GM18909 (cell line): ENCODE results near the gene IFNLR1.

Experiments used
- ATAC-seq: cut with Tn5 transposase; IDR thresholded peaks from one replicate; pipeline ENCODE4 v1.9.1; 2021; ENCODE audit warnings: mild to moderate bottlenecking; ENCODE audit not compliant: unreplicated experiment, poor library complexity

Gene IFNLR1

DNA sequence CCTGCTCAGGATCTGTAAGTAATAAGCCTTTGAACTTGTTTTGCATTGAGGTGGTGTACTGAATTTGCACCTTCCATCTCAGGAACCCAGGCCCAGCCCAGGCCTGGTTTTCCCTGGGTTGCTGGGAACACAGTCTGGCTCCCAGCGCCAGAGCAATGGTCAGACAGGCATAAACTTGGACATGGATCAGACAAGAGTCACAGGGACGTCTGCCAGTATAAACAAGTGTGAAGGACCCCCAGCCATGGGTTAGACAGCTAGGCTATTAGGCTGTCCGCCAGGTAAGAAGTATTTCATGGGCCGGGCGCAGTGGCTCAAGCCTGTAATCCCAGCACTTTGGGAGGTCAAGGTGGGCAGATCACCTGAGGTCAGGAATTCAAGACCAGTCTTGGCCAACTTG lies 5.5 kb downstream of the IFNLR1 start:
- ATAC-seq, result no peak

DNA sequence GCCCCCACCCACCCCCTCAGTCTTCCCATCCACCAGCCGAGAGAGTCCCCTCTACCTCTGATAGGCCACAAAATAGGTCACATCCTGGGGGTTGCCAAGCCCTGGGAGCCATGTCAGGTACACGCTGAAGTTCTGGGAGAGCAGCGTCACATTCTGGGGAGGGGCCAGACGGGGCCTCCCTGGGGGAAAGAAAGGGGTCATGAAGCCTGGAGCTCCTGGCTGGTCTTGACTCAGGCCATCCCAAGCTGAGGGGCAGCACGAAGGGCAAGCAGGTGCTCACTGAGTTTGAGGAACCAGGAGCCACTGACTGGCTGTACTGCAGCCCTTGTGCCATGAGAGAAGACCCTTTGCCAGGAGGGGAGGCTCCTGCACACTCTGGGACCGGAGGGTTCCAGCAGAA lies 6.4 kb downstream of the IFNLR1 start:
- no peak for ATAC-seq

DNA sequence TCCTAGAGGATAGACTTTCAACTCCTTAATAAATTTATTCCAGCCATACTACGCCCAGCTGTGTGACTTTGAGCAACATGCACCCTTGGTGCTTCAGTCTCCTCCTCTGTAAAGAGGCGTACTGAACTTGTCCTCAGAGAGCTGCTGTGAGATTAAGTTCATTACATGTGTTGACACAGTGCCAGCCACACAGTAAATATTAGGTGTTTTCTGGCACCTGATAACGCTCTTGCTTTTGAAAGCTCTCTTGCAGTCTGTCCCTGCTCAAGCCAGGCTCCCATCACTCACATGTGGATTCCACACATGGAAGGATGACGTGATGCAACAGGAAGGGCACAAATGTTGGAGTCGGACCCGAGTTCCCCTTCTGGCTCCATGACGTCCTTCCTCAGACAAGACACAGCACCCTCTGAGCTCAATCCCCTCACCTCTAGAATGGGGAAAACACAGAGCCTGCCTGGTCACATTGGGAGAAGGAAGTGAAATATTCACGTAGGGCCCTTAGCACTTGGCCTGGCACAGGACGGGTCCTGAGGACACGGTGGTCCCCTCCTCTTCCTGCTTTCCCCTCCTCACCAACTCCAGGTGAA lies 7.7 kb downstream of the IFNLR1 start:
- no peak for ATAC-seq

DNA sequence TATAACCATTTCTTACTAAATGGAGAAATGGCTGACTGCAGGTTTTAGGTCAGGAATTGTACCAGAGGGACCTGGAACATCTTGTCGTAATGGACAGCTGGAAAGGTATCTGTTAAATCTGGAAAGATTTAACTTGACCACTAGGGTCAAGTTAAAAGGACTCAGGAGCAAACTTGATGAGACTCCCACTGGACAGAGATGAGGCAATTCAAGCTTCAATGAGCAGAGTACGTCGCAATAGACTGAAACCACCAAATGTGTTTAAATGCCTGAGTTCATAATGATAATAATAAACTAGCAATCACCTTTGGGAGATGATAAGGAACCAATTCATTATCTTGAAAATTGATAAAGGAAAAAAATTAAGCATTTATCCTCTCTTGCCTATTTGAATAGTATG lies 8.7 kb downstream of the IFNLR1 start:
- no peak for ATAC-seq

DNA sequence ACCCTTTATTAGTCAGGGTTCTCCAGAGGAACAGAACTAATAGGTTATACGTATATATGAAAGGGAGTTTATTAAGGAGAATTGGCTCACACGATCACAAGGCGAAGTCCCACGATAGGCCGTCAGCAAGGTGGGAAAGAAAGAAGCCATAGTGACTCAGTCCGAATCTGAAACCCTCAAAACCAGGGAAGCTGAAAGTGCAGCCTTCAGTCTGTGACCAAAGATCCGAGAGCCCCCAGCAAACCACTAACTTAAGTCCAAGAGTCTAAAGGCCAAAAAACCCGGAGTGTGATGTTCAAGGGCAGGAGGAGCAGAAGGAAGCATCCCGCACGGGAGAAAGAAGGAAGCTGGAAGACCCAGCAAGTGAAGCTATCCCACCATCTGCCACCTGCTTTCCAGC lies 9.9 kb downstream of the IFNLR1 start:
- no peak for ATAC-seq

DNA sequence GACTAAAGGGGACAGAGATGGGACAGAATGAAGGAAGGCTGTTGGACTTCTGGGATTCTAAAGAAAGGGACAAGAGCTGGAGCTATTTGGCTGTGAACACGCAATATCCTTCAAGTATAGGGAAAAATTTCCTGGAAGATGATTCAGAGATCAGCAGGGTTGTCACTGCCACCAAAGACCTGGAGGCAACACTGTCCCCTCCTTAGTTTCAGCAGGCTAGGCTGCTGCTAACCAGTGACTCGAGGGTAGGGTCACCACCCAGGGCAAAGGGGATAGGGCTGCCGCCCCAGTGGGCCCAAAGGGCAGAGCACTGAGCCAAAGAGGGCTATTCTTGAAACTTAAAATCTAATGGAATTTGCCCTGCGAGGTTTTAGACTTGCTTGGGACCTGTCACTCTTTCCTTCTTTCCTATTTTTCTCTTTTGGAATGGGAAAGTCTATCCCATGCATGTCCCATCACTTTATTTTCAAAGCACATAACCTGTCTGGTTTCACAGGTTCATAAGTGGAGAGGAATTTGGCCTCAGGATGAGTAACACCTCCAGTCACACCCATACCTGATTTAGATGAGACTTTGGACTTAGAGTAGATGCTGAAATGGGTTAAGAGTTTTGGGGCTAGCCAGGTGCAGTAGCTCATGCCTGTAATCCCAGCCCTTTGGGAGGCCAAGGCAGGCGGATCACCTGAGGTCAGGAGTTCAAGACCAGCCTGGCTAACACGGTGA lies 11.9 kb downstream of the IFNLR1 start:
- ATAC-seq, result no peak

DNA sequence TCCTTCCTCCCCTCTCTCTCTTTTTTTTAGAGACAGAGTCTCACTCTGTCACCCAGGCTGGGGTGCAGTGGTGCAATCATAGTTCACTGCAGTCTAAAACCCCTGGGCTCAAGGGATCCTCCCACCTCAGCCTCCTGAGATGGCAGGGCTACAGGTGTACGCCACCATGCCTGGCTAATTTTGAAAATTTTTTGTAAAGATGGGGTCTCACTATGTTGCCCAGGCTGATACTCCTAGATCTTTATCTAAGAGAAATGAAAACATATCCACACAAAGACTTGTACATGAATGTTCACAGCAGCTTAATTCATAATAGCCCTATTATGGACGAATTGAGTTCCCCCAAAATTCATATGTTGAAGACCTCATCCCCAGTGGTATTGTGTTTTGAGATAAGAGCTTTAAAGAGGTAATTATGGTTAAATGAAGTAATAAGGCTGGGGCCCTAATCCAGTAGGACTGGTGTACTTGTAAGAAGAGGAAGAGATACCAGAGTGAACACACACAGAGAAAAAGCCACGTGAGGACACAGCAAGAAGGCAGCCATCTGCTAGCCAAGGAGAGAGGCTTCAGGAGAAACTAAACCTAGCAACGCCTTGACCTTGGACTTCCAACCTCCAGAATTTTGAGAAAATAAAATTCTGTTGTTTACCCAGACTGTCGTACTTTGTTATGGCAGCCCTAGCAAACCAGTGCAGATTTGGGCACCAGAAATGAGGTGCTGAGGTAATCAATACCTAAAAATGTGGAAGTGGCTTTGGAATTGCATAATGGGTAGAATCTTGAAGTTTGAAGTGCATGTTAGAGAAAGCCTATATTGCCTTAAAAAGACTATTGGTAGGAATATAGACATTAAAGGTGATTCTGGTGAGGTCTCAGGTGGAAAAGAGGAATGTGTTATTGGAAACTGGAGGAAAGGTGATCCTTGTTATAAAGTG lies 13.2 kb downstream of the IFNLR1 start:
- no peak for ATAC-seq

DNA sequence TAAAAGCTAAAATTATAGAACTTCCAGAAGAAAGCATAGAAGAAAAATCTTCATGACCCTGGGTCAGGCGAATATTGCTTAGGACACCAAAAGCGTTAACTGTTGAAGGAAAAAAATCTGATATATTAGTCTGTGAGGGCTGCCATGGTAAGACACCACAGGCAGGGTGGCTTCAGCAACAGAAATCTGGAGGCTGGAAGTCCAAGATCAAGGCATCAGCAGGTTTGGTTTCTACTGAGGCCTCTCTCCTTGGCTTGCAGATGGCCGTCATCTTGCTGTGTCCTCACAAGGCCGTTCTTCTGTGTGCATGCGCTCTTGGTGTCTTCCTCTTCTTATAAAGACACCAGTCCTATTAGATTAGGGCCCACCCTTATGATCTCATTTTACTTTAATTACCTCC lies 14.5 kb downstream of the IFNLR1 start:
- ATAC-seq, result no peak

DNA sequence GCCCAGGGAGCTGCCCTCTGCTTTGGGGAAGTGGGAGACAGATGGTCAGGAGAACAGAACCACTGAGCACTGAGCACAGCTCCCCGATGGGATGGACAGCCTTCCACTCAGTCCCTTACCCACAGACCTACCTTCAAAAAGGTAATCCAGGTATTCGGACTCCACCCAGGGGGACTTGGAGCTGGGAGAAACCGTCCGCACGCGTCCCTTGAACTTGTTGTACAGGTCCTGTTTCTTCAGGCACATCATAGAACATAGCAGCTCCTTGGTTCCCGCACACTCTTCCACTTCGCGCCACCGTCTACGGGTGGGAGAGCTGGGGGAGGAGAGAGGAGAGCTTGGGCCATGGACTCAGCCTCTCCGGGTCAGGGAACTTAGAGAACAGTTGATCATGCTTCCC lies 17.8 kb downstream of the IFNLR1 start:
- ATAC-seq, result no peak

DNA sequence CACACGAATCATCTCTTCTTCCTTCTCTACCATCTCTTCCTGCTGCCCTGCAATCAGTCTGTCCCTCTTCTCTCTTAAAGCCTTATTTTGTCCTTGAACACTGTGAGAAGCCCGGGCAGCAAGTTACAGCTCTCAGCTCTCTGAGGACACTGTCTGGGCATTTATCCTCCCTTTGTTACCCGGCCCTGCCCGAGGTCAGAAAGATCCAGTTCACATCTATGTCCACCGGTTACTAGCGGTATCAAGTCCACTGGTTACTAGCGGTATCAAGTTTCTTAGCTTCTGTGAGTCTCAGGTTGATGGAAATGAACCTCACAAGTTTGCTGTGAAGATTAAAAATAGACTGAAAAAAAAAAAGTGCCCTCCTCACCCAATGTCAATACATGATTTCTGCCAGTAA lies 18.8 kb downstream of the IFNLR1 start:
- ATAC-seq, result no peak

DNA sequence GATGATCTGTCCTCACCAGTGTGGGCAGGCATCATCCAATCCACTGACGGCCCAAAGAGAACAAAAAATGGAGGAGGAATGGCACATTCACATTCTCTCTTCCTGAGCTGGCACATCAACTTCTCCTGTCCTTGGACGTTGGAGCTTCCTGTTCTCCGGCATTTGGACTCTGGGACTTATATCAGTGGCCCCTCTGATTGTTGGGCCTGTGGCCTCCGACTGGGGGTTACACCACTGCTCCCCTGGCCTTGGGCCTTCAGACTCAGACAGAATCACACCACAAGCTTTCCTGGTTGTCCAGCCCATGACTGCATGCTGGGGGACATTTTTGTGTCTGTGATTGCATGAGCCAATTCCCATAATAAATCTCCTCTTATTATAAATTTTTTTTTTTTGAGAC lies 20.1 kb downstream of the IFNLR1 start:
- ATAC-seq, result no peak

DNA sequence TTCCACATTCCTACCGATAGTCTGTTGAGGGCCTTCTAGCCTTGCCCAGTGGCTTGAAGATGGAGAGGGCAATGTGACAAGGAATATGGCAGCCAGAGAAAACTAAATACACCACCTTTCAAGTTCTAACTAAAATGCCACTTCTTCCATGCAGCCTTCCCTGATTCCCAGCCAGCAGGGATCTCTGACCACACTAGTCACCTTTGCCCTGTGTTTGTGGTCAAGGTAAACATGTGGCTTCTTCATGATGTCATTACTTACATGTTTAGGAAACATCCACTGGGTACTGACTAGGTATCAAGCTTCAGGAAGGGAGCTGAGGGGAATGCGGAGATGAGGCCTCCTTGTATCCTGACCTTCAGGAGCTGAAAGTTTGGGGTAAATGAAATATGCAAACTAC lies 21.6 kb downstream of the IFNLR1 start:
- ATAC-seq, result no peak

DNA sequence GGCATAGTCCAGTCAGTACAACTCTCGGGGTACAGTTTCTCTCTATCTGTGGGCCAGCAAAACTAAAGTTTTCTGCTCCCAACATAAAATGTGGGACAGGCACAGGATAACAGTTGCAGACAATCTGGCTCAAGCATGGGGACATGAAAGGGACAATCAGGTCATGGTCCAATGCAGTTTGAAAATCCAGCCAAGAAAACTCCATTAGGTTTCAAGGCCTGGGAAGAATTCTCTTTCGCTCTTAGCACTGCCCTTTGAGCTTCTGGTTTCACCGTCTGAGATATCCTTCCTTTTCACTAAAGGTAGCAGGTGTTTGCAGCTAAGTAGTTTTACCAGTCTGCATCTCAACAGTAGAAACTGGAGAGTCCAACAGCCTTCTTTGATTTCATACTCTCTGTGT lies 23.1 kb downstream of the IFNLR1 start:
- no peak for ATAC-seq

DNA sequence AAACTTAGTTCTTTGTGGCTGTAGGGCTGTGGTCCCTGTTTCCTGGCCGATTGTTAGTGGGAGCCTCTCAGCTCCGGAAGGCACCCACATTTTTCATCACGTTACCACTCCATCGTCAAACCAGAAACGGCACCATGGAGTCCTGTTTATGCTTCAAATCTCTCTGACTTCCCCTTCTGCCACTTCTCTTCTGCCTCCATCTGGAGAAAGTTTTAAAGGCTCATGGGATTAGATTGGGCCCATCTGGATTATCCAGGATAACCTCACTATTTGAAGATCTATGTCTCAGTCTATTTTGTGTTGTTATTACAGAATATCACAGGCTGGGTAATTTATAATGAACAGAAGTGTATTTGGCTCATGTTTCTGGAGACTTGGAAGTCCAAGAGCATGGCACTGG lies 24.9 kb downstream of the IFNLR1 start:
- ATAC-seq, result no peak

DNA sequence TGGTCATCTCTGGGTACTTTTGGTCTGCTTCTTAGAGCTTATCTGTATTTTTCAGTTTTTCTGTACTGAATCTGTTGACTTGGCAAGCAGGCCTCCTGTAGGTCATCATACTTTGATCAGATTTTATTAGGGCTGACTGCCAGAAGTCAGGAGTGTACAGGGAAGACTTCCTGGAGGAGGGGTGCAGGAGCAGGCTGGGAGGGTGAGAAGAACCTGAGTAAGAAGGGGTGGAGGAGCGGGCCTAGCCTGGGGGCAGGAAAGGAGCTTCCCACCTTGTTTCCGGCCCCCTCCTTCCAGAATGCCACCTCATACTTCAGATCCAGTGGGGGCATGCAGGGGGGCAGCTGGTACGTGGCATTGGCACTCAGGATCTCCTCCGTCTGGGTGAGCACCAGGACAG lies 25.8 kb downstream of the IFNLR1 start:
- no peak for ATAC-seq

DNA sequence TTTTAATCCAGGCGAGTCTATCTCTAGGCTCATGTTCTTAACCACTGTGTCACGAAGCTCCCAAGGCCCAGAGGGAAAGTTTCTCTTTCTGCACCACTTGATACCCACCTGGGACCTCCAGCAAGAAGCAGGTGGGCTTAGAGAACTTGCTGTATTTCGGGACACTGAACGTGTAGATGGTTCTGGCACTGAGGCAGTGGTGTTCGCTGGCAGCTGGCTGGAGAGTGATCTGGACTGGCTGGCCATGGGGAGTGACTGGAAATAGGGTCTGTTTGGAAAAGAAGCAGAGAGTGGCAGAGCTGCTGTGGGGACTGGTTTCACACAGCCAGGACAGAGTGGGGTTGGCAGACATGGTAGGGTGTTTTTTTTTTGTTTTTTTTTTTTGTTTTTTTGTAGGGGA lies 27.7 kb downstream of the IFNLR1 start:
- no peak for ATAC-seq

DNA sequence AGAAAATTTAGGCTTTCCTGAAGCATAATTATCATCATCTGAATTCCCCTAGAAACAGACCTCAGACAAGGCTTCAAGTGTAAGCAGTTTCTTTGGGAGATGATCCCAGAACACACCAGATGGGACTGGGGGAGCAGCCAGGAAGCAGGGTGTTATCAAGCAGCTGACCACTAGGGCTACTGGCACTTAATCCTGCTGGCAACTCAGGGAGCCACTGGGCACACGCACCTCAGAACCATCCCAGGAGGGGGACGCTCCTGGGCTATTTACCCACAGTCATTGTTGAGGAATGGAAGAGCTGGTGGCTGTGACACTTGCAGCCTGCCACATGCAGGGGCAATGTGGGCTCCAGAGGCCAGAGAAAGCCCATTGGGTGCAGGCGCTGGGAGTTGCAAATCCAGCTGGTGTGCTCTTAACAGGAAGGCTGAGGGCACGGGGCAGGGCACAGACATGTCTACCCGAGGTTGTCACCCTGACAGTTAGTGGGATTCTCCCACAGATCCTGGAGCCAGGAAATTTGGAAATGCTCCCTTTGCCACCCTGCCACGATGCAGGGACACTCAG lies 29.1 kb downstream of the IFNLR1 start:
- ATAC-seq, result no peak

DNA sequence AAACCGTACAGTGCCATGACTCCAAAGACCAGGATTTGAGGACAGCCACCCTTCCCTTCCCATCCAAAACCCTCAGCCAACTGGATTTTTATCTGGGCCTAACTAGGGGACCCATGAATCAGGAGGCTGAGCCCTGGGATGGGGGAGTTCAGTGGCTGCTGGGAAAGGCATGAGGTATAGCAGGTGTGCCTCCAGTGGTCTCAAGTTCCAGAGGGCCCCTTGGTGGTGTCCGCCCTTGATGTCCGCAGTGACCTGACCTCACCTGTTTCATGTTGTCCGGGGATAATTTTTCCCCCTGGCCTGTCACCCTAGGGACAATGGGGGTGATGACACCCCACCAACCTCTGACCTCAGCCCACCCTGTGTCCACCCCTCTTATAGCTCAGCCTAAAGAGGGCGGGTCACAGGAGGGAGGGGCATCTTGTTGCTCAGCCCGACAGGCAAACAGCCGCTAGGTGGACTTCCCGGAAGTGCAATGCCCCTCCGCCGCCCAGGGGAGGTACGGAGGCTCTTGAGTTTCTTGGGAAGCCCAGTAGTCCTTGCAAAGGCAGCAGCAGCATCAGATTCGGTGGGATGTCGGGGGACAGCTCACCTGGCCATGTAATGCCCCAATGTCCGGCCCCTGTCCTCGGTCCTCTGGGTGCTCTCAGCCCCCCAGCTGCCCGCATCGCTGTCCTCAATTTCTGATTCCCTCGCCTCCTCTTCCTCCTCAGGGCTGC lies 30.4 kb downstream of the IFNLR1 start:
- ATAC-seq, result no peak

DNA sequence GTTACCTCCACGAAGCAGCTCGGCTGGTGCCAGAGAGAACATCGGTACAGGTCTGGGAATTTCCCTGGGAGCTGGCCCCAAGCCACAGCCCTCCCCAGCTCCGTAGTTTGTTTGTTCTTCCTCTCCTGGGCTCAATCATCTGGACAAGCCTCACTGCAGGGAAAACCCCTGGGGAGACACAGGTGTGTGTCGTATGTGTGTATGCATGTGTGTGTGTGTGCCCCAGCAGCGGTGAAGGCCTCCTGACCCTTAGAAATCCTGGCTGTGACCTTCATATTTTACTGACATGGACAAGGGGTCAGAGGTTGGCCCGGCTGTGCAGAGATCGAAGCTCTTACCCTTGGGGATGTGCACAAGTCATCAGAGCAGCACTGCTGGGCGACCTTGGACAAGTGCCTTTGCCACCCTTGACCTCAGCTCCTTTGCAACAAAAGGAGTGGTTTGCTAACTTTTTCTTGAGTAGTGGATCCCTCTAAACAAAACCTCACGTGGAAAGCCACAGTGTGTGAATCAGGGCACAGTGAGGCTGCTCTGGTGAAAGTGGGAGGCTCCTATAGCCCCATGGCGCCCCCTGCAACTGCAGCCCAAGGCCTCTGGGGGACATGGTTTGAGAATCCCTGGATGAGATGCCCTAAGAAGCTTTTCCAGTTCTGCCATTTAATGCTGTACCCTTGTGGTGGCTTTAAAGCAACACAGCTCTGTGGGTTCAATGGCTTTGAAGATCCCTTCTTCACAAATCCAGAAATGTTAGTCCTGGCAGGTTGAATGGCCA lies 31.9 kb downstream of the IFNLR1 start:
- no peak for ATAC-seq

DNA sequence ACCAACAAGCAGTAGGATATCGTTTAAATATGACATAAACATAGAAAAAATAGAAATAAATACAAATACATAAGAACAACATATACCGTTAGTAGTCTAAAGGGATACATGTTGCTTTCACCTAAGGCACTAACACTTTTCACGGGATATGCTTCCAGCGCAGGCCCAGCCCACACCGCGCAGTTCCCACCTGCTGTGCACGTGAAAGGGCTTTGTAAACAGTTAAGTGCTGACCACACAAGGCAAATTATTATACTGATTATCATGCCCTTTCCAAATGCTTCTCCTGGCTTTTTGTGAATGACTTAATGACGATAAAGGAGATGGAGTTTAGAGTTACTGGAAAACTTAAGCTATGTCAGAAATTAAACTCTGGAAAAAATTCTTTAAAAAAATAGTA lies 32.9 kb downstream of the IFNLR1 start:
- no peak for ATAC-seq
